ENCODE measurements around the gene AOC1.
A peak's percentile ranks its signal among the peaks of the same experiment; 100 is the strongest.
"Not testable (repeated sequence)": the region's sequence is repeated elsewhere in the genome, so short reads cannot be mapped to it uniquely, and the experiment has no call there.

Gene AOC1

DNA sequence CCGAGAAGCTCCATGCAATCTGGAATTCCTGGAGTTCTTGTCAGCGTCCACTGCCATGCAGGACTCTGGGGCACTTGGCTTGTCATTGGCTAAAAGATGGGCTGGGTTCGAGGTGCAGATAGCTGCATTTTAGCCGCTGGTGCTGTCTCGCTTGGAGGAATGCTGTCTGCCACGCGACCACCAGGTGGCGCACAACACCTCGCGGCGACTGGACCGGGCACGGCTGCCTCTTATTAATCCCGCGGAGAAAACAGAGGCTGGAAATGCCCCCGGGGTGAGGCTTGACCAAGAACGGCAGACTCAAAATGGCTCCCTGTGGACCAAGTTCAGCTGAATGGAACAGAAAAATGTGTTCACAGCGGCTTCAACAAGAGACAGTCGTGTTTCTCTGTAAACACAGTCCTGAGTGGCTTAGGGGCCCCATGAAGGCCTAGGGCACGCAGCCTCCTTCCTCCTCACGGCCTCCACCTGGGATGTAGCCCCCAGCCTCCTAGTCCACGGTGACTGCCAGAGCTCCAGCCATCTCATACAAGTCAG, 46.2 kb downstream of the AOC1 start:
- DNase-seq = peak; percentile 76

- no peak for DNase-seq
These were observed 48.4 kb downstream of the AOC1 start for GRCh38 chr7:150900675-150901074.

GRCh38 chr7:150901160-150902035, 49.1 kb downstream of the AOC1 start:
- DNase-seq = no peak

GRCh38 chr7:150902078-150903033, 50.0 kb downstream of the AOC1 start:
- DNase-seq = no peak

DNA sequence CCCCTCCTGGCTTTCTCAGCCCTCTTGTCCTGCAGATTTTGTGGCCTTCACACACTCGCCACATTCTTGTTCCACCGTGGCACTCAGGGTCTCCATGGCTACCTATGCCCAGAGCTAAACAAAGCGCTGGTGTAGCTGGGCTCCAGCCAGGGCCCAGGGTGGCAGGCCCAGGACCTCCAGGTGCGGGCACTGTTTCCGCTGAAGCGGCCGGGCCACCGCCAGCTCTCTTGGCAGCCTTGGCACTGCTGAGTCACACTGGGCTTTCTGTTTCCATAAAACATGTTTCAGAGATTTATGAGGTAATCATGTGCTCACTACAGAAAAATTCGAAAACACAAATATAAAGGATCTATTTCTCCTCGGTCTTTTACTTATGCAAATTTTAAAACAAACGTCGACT, 51.3 kb downstream of the AOC1 start:
- no peak for DNase-seq

DNA sequence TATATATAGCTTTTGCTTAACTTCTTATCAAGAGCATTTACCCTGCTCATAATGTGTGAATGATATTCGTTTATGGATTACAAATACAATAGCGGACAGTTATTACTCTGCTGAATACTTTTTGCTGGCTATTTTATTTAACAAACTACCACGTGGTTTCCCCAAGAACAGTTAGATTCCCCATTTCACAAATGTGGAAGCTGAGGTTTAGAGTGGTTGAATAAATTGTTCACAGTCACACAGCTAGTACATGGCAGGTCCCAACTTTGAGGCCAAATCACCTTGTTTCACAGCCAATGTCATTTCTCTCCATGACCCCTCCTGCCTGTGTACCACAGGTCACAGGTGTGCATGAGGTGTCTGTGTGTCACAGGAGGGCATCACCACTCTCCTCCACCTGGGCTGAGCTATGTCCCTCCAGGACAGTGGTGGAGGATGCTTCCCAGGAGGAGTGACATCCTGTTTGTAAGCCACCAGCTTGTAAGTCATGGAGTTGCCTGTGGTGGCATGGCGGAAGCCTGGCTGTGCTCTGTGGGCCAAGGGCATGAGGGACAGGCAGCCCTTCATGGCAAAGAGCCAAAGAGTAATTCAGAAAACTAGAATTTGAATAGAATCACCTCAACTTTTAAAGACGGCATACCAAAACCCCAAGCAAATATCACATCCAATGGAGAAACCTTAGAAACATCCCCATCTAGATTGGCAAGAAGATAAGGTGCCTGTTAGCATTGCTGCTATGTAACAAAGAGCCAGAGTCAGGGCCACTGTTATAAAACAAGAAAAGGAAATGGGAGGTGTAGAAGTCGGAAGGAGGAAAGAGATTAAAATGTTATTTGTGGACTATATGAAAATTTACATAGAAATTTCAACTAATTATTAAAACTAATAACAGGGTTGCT, 51.9 kb downstream of the AOC1 start:
- DNase-seq = no peak

- no peak for DNase-seq
These were observed 55.9 kb downstream of the AOC1 start for GRCh38 chr7:150908173-150908572.

- peak; percentile 9 for DNase-seq
These were observed 57.1 kb downstream of the AOC1 start for GRCh38 chr7:150909200-150909995.

- not testable (repeated sequence) for DNase-seq
These were observed 58.1 kb downstream of the AOC1 start for GRCh38 chr7:150910305-150910995.

GRCh38 chr7:150910996-150911422, 58.7 kb downstream of the AOC1 start:
- peak; percentile 4 for DNase-seq
